GM18511 (cell line): ENCODE results near the gene RAB9B.

ENCODE experiments used
- ATAC-seq: cut with Tn5 transposase; IDR thresholded peaks from one replicate; pipeline ENCODE4 v1.9.1; 2021; ENCODE audit warnings: mild to moderate bottlenecking, moderate library complexity; ENCODE audit not compliant: unreplicated experiment

The RAB9B gene

DNA sequence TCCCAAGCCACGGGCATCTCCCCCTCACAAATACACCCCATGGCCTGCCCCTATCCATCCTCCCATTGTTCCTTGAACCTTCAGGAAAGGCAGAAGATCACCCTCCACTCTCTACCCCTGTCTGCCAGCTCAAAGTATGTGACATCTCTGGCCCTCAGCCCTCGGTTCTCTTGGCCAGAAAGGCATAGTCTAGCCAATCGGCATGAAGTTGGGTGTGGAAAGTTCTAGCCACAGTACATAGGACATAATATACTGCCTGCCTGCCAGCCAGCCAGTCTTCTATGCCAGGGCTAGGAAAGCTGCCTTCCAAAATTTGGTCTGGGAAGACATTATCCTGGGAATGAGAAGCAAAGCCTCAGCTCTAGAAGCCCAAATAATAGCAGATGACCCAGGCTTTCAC is 58.6 kb downstream of the RAB9B start:
- ATAC-seq, result no peak
